Limb (tissue), 2 donors: Measurements from ENCODE around the gene GPA33.
A peak's percentile ranks its signal among the peaks of the same experiment; 100 is the strongest.

Source experiments
- DNase-seq, 2 donors: peaks; one replicate each; pipeline ENCODE4 v3.0.0-alpha.2; 2016; ENCODE audit errors: extremely low spot score in 2 of 2

The GPA33 gene

GRCh38 chr1:167117225-167117624, 27.0 kb upstream of the GPA33 start:
- no peak for DNase-seq

GRCh38 chr1:167116174-167116573, 26.0 kb upstream of the GPA33 start:
- no peak for DNase-seq

- DNase-seq = no peak
Measured at GRCh38 chr1:167115655-167116054, 25.5 kb upstream of the GPA33 start.

- no peak for DNase-seq
Measured at GRCh38 chr1:167114725-167115124, 24.5 kb upstream of the GPA33 start.

- no peak for DNase-seq
Measured at GRCh38 chr1:167111868-167112709, 21.9 kb upstream of the GPA33 start.

GRCh38 chr1:167110586-167110985, 20.4 kb upstream of the GPA33 start:
- DNase-seq = no peak

GRCh38 chr1:167109125-167109524, 18.9 kb upstream of the GPA33 start:
- no peak for DNase-seq

- DNase-seq = no peak
Measured at GRCh38 chr1:167107456-167107855, 17.3 kb upstream of the GPA33 start.

- DNase-seq = peak in 1 of 2 donors; percentile 1
Measured at GRCh38 chr1:167106119-167106461, 15.9 kb upstream of the GPA33 start.

- peak in 1 of 2 donors; percentile 23 for DNase-seq
Measured at GRCh38 chr1:167105271-167106118, 15.3 kb upstream of the GPA33 start.

GRCh38 chr1:167104256-167104633, 14.1 kb upstream of the GPA33 start:
- peak in 1 of 2 donors; percentile 3 for DNase-seq

- DNase-seq = no peak
Measured at GRCh38 chr1:167102906-167103573, 12.9 kb upstream of the GPA33 start.

- no peak for DNase-seq
Measured at GRCh38 chr1:167101754-167102153, 11.6 kb upstream of the GPA33 start.

GRCh38 chr1:167100730-167101129, 10.6 kb upstream of the GPA33 start:
- DNase-seq = no peak

GRCh38 chr1:167099851-167100250, 9.7 kb upstream of the GPA33 start:
- DNase-seq = no peak

- no peak for DNase-seq
Measured at GRCh38 chr1:167095368-167095767, 5.2 kb upstream of the GPA33 start.

- DNase-seq = no peak
Measured at GRCh38 chr1:167094690-167095089, 4.5 kb upstream of the GPA33 start.

GRCh38 chr1:167093846-167094516, 3.8 kb upstream of the GPA33 start, which contains the start of gene STYXL2:
Gene STYXL2, plus strand, starts transcription at chr1:167094075. Its CDS starts 775 bp downstream, at chr1:167094850.
- peak; percentile 48 to 65 for DNase-seq

GRCh38 chr1:167092653-167093052, 2.5 kb upstream of the GPA33 start:
- DNase-seq = no peak

- no peak for DNase-seq
Measured at GRCh38 chr1:167089939-167090313, 251 bp downstream of the GPA33 start.

- DNase-seq = no peak
Measured at GRCh38 chr1:167088746-167089417, 1.3 kb downstream of the GPA33 start.
